Gastrocnemius medialis (tissue), 4 donors: ENCODE results near the gene PVALB. TPM values are rescaled to one million over a fixed set of nuclear protein-coding genes. Genes with fewer than 3 reads are reported as not detected.

Experiments
- ATAC-seq, 2 donors: fragments of 150-250 bp; one replicate each; pipeline ENCODE4 v1.9.1; 2016
- DNase-seq, 2 donors: peaks; one replicate each; pipeline ENCODE4 v3.0.0-alpha.2; 2019
- H3K27ac ChIP-seq, 4 donors: fragments of 200-600 bp; sonication (generic); 1 replicate in 1 of 4; 2 replicates in 3 of 4; pipeline ENCODE4 v1.5.1; 2016 to 2018; ENCODE audit warnings: mild to moderate bottlenecking in 2 of 4, moderate library complexity in 1 of 4
- H3K27me3 ChIP-seq, 3 donors: fragments of 200-600 bp; sonication (generic) in 2 of 3; 1 replicate in 1 of 3; 2 replicates in 2 of 3; pipeline versions ENCODE4 v1.5.1 to v1.6.0; 2016 to 2019; ENCODE audit warnings: mild to moderate bottlenecking in 1 of 3, moderate library complexity in 1 of 3
- H3K36me3 ChIP-seq, 2 donors: fragments of 200-600 bp; sonication (generic) in 1 of 2; one replicate each; pipeline ENCODE4 v1.5.1; 2017 to 2018
- H3K4me1 ChIP-seq, 2 donors: fragments of 200-600 bp; sonication (generic) in 1 of 2; one replicate each; pipeline ENCODE4 v1.5.1; 2016 to 2017; ENCODE audit warnings: mild to moderate bottlenecking in 2 of 2
- H3K4me3 ChIP-seq, 4 donors: fragments of 200-600 bp; sonication (generic) in 3 of 4; 1 replicate in 1 of 4; 2 replicates in 3 of 4; pipeline ENCODE4 v1.5.1; 2016 to 2019; ENCODE audit warnings: mild to moderate bottlenecking in 2 of 4
- H3K9me3 ChIP-seq, 3 donors: fragments of 200-600 bp; sonication (generic) in 2 of 3; 1 replicate in 1 of 3; 2 replicates in 2 of 3; pipeline ENCODE4 v1.5.1; 2016 to 2019
- POLR2A ChIP-seq, 2 donors: fragments of 450-650 bp; IDR thresholded peaks; one replicate each; pipeline ENCODE4 v1.6.1; 2017; ENCODE audit warnings: antibody characterized with exemption in 2 of 2, mild to moderate bottlenecking in 2 of 2, moderate library complexity in 2 of 2
- in situ Hi-C, 4 donors: fragments of 200-750 bp; cut with MboI; loops; one replicate each; pipeline versions ENCODE4 v1.15.0 to v1.8.0; 2017; ENCODE audit warnings: low sequenced_read_pairs in 4 of 4
- intact Hi-C: fragments of 100-400 bp; cut with DNase I; formaldehyde crosslinking; loops from one replicate; pipeline ENCODE4 v1.15.1; 2023; ENCODE audit warnings: low total_unique reads
- total RNA-seq, 4 donors: library from RNA; depleted of rRNA; stranded (reverse); fragments of >200 nt; gene quantifications; one replicate each; pipeline versions ENCODE4 v1.1.0 to v1.2.3, GENCODE V29; 2016
- TF ChIP-seq, protein P1 (sequence below), 5 experiments: fragments of 450-650 bp in 3 of 5; fragments of 200-600 bp in 2 of 5; sonication (generic) in 2 of 5; IDR thresholded peaks in 4 of 5; conservative IDR thresholded peaks in 1 of 5; 1 replicate in 4 of 5; 2 replicates in 1 of 5; pipeline ENCODE4 v1.5.1; 2016 to 2019; ENCODE audit warnings: antibody characterized with exemption in 5 of 5, mild to moderate bottlenecking in 3 of 5, moderate library complexity in 3 of 5

Gene PVALB
- total RNA-seq, 4 donors from 2014 or later, result 1.2 to 4.1 TPM; not detected in 2

DNA sequence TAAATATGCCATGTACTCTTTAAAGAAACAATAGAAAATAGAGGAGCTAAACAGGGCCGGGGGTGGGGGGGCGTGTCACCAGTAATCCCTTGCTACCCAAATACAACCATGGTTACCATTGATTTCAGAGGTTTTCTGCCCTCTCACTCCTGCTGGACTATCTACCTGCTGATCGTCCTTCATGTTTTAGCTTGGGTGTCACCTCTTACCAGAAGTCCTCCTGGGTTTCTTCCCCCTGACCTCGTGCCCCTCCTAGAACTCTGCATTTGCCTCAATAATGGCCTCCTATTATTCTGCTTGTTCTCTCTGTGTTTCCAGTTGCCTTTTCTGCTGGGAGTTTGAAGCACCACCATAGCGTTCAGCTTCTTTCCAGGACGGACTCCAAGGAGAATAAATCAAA lies 9.4 kb upstream of the PVALB start:
- peaks cover 0 to 8% (median 0%) of the 10 kb centered on the region in 3 donors for H3K27me3 ChIP-seq
- H3K4me3 ChIP-seq, result no peak overlapping the region
- in situ Hi-C loops, result no loop called here

GRCh38 chr22:36824655-36825054 lies 7.8 kb upstream of the PVALB start:
- peaks cover 0 to 19% (median 6%) of the 10 kb centered on the region in 3 donors for H3K27me3 ChIP-seq
- TF ChIP-seq POLR2A (IDR thresholded peaks at IDR 0.05), result no peak
- TF ChIP-seq, protein P1, sequence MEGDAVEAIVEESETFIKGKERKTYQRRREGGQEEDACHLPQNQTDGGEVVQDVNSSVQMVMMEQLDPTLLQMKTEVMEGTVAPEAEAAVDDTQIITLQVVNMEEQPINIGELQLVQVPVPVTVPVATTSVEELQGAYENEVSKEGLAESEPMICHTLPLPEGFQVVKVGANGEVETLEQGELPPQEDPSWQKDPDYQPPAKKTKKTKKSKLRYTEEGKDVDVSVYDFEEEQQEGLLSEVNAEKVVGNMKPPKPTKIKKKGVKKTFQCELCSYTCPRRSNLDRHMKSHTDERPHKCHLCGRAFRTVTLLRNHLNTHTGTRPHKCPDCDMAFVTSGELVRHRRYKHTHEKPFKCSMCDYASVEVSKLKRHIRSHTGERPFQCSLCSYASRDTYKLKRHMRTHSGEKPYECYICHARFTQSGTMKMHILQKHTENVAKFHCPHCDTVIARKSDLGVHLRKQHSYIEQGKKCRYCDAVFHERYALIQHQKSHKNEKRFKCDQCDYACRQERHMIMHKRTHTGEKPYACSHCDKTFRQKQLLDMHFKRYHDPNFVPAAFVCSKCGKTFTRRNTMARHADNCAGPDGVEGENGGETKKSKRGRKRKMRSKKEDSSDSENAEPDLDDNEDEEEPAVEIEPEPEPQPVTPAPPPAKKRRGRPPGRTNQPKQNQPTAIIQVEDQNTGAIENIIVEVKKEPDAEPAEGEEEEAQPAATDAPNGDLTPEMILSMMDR (IDR thresholded peaks at IDR 0.05 in 4 of 5, conservative IDR thresholded peaks at IDR 0.05 in 1 of 5), result no peak
- intact Hi-C loops (no loop called here), in situ Hi-C loops (no loop called here)
- H3K27ac ChIP-seq, result no peak overlapping the region
- no peaks in the 10 kb centered on the region for H3K4me1 ChIP-seq
- DNase-seq, result no peak
- no peaks in the 10 kb centered on the region for H3K9me3 ChIP-seq
- no peak overlapping the region for H3K4me3 ChIP-seq
- H3K36me3 ChIP-seq, result no peaks in the 10 kb centered on the region
- no peak for ATAC-seq

More for the DNA sequence above, 9.4 kb upstream of the PVALB start:
- DNase-seq, result no peak
- Histone ChIP-seq H3K36me3 (no peaks in the 10 kb centered on the region), H3K27ac (no peak overlapping the region), H3K4me1 (no peaks in the 10 kb centered on the region), H3K9me3 (no peaks in the 10 kb centered on the region)
- intact Hi-C loops, result no loop called here
- TF ChIP-seq POLR2A (IDR thresholded peaks at IDR 0.05), result no peak
- TF ChIP-seq, protein P1 (IDR thresholded peaks at IDR 0.05 in 4 of 5, conservative IDR thresholded peaks at IDR 0.05 in 1 of 5), result no peak
- no peak for ATAC-seq

DNA sequence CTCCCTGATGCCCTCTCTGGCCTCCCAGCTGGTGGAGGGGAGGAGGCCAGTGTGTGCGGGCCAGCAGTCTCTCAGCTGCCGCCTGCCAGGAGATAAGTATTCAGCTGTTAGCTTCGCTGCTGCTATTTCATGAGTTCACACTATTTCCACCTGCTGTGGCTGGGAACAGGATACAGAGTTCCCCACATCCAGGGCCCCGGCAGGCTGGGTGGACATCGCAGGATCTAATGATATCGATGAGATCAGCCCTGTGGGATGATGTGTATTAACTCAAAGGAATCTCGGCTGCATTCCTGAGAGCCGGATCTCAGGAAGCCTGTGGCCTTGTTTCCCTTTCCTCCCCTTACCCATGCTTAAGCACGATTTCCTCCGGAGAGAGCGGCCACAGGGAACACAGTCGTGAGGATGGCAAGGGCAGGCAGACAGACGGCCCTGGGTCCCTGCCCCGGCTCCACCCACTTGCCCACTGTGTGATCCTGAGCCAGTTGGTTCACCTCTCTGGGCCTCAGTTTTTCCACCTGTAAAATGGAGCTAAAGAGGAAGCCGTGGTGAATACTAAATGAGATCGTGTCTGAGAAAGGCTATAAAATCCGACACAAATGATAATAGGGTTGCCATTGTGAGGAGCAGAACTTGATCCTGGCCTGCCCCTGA lies 6.5 kb upstream of the PVALB start:
- DNase-seq (no peak), ATAC-seq (no peak)
- Histone ChIP-seq H3K4me1 (no peaks in the 10 kb centered on the region), H3K36me3 (no peaks in the 10 kb centered on the region), H3K4me3 (no peak overlapping the region), H3K9me3 (no peaks in the 10 kb centered on the region), H3K27ac (no peak overlapping the region), H3K27me3 (peaks cover 11 to 31% (median 20%) of the 10 kb centered on the region in 3 donors)
- intact Hi-C loops, result no loop called here
- TF ChIP-seq, protein P1 (IDR thresholded peaks at IDR 0.05 in 4 of 5, conservative IDR thresholded peaks at IDR 0.05 in 1 of 5), result no peak
- TF ChIP-seq POLR2A (IDR thresholded peaks at IDR 0.05), result no peak
- in situ Hi-C loops, result no loop called here

DNA sequence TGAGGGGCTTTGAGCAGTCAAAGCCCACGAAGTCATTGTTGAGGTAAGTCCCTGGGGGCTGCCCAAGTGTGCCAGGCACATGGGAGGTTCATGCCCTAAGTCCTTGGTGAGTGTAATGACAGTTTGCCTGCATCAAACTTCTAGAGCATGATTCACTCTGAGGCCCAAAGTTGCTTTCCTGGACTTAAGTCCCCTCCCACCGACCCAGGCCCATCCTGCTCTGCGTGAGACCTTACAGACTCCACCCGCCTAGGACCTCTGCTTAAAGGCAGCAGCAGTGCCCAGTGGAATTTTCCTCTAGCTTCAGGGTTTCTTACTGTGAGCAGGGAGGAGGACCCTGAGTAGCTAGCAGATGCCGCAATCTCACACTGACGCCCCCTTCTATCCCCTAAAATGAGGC lies 5.7 kb upstream of the PVALB start:
- peaks cover 19 to 38% (median 27%) of the 10 kb centered on the region in 3 donors for H3K27me3 ChIP-seq
- ATAC-seq, result no peak
- H3K4me3 ChIP-seq, result no peak overlapping the region

More for the DNA sequence above, 5.7 kb upstream of the PVALB start:
- Histone ChIP-seq H3K4me1 (no peaks in the 10 kb centered on the region), H3K9me3 (no peaks in the 10 kb centered on the region), H3K27ac (no peak overlapping the region), H3K36me3 (no peaks in the 10 kb centered on the region)
- intact Hi-C loops, result no loop called here
- in situ Hi-C loops, result no loop called here
- TF ChIP-seq POLR2A (IDR thresholded peaks at IDR 0.05), result no peak
- TF ChIP-seq, protein P1 (IDR thresholded peaks at IDR 0.05 in 4 of 5, conservative IDR thresholded peaks at IDR 0.05 in 1 of 5), result no peak
- DNase-seq, result no peak
